ENCODE results near the gene G0S2. TPM values are rescaled to one million over a fixed set of nuclear protein-coding genes. Genes with fewer than 3 reads are reported as not detected.

Gene G0S2, protein sequence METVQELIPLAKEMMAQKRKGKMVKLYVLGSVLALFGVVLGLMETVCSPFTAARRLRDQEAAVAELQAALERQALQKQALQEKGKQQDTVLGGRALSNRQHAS
- 0.37 and 0.57 TPM in 2 replicates for total RNA-seq
- 0.48 TPM for polyA plus RNA-seq (2012)

DNA sequence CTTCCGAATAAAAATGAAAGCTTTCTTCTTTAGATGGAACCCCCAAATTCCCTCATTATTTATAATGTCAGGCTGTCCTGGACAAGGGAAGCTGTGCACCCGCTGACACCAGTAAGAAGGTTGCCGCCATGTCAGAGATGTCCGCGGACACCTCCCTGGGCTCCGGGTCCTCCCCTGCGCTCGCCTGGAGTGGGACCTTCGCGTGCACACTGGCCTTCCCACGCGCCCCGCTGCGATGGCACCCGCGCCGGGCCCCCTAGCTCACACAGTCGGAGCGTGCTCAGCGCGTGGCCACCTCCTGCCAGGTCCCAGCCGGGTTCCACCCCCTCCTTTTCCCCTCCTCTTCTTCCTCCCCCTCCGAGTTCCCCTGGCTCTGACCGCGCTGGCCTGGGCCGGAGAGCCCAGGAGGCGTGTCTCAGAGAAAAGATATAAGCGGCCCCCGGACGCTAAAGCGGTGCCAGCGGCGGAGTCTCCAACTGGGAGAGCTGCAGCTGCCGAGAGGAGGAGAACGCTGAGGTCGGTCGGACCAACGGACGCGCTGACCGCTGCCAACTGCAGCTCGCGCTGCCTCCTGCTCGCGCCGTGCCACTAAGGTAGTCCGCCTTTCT is at the start of gene G0S2:
TSS of gene G0S2 (plus strand) at position 456 of the 608 bp plus-strand sequence. CDS start 273 bp downstream, outside the sequence.
- DNase-seq (ENCODE audit: low read depth) = peak; percentile 83

DNA sequence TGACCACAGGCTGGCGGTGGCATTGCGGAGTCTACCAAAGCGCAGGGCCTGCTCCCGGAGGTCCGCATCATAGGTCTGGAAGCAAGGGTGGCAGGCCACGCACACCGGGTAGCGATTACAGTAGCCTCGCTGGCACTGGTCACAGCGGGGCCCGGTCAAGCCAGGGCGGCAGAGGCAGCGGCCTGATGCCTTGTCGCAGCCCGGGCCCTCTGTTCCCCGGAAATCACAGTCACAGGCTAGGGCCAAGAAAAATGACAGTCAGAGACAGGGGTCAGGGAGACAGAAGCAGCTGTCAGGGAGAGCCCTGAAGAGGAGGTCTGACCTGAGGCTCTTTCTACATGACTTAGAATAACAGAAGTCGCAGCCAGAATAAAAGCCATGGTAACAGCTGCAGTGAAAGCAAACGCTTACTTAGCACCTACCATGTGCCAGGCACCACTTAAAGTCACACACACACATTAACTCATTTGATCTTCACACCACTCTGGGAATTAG is 49.4 kb upstream of the G0S2 start:
- DNase-seq (ENCODE audit: low read depth) = peak; percentile 95

DNA sequence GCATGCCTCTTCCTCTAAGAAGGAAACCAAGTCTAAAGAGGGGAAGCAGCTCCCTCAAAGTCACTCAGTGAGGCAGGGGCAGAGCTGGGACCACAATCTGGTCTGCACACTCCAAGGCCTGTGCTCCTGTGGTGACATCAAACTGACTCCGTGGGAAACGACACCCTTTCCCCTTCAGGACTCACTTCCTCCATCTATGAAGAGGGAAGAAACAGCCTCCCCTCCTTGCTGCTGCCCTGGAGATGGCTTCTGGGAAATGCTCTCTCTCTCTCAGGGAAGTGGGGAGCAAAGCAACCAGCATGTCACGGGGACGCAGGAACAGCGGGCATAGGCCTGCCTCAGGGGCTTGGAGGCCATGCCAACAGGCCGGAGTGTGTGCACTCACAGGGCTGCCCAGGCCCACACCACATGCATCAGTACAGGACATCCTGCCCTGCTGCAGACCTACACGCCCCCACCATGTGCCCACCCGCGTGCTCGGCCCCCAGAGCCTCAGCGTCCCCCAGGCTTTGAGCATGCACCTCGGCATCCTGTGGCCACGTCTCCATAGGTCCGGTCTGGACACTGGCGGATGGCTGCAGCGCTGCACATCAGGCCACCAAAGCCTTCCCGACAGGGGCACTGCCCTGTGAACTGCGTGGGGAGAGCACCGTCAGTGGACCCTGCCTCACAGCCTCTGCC is 48.7 kb upstream of the G0S2 start:
- DNase-seq (ENCODE audit: low read depth) = no peak

DNA sequence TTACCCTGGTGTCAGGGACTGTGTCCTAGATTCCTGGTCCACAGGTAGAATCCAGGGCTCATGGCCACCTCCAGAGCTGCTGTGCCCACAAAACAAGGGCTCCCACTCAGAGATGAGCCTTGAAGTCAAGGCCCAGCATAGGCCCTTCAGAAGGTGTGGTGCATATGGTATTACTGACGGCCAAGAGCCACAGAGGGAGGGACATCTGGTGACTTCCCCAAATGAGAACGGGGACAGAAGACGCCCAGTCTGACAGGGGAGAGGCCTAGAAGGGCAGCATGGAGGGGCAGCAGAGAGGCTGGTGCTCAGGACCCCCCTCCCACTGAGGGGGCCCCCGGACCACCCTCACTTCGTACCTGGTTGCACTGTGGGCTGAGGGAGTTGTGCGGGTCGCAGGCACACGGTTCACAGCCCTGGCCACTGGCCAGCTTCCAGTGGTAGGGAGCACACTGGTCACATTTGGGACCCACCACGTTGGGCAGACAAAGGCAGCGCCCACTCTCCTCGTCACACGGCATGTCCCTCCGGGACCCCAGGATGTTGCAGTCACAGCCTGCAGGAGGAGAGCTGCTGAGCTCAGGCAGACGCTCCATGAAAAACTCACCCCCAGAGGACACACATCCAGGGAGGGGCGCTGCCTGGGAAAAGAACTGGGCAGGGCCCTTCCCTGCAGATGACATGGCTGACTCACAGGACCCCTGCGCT is 48.0 kb upstream of the G0S2 start:
- no peak for DNase-seq (ENCODE audit: low read depth)

DNA sequence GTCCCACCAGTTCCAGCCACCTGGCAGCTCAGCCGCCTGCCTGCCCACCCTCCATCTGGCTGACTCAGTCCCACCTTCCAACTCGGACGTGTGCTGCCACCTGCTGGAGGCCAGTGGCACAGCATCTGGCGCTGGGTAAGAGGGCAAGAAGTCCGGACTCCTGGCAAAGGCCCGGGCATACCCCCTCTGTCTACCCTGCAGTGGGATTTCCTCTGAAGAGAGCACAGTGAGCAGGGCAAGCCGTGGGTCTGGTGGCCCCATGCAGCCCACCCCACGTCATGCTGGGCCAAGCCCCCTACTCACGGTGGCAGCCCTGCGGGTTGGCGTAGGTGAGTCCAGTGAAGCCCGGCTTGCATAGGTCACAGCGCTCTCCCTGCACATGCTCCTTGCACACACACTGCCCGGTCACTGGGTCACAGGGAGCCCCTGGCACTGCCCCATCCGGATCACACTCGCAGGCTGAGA is 47.4 kb upstream of the G0S2 start:
- peak; percentile 90 for DNase-seq (ENCODE audit: low read depth)

DNA sequence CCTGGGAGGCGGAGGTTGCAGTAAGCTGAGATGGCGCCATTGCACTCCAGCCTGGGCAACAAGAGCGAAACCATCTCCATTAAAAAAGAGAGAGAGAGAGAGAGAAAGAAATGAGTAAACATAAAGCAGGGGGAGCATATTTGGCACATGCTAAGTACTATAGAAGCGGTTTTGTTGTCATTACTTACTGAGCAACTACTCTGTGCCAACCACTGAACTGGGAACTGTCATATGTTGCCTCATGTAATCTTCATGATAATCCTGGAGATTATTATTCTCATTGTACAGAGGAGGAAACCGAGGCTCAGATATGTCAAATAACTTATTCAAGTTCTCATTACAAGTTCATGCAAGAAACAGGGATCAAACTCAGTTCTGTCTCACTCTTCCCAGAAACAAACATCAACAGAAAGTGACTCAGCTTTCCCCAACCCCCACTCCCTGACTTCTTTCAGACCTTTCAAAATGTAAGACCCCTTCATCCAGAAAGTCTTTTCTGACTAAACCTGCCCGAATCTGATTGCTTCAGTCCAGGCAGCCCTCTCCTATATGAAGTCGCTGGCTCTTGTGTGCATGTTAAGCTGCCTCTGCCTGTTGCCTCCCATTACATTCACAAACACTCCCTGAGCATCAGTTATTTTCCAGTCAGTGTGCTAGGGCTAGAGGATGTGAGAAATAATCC is 46.5 kb upstream of the G0S2 start:
- no peak for DNase-seq (ENCODE audit: low read depth)

DNA sequence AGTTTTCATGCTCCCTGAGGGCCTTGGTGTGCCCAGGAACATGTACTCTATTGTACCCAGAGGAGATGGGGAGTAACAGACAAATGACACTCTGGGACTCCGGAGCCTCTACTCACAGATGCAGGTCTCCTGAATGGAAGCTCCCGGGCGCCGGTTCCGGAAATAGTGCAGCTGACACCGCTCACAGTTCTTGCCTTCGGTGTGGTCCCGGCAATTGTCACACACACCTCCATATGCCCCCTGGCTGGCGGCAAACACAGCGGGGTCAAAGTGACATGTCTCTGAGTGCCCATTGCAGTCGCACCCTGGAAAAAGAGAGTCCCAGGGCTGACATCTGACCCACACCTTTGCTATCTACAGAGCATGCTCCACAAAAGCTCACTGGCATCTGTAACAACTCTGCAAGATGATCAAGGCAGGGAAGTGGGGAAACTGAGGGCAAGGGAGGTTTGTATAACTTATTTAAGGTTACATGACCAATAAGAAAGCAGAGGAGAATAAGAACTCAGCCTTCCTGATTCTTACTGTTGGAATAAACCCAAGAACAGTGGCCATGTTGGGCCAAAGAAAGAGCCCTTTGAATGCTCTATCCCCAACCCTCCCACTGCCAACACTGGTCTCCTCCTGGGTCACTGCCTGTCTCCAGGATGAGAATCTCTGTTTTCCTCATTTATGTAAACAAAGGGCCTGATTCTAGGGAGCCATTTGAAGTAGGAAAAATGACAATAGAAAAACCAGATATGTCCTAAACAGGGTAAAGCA is 45.4 kb upstream of the G0S2 start:
- DNase-seq (ENCODE audit: low read depth) = no peak

DNA sequence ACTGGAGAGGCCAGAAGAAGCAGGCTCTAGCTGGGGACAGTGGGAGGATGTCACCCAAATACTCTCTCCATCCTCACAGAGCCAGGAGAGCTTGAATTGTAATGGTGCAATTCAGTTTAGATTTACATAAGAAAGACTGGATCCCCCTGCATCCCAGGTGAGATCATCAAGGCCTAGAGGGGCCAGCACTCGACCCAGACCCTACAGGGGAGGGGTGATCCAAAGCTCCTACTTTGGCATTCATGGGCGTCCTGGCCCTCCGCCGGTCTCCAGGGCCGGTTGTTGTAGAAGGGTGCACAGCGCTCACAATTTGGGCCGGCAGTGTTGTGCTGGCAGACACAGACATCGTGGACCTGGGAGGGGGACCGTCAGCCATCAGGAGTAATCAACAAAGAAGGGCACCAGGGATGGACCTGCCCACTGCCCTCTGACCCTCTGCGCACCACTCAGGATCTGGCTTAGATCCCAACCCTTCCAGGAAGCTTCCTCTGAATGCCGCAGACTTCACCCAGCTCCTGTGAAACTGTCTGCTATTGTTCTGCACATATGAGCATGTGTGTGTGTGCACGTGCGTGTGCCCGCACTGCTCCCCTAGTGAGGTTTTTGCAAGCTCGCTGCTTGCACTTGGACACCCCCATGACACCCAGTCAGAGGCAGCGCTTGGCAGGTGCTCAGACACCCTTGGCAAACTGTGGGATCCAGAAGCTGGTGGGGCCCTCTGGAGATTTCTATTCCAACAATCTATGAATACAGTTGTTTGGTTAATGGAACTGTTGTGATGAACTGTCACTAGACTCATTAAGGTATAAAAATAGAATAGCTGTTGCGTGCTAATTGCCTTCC is 44.6 kb upstream of the G0S2 start:
- DNase-seq (ENCODE audit: low read depth) = no peak

DNA sequence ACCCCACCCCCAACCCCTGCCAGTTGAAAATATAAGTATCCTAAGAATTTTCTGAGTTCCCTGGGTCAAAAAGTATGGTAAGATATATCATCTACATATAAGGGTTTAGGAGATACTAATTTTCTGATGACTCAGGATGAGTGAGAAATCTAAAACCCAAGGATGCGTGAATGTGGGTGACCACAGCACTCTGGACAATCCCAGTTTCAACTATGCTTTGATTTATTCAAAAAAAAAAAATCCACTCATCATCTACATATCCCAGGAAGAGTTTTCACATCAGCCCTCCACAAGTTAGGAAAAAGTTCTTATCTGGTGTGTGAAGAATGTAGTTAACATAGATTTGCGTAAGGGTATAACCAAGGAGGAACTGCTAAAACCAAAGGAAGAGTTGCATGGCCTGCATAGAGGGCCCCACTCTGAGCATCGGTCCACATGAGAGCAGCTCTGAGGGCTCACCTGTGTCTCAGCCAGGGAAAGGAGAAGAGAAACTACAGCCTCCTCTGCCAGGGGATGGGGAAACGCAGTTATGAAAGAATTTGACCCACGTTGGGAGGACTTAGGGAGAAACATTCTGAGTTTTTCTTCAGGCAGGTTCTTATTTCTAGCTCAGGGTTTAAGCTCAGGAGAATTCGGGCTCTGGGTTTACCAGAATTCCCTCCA is 41.7 kb upstream of the G0S2 start:
- DNase-seq (ENCODE audit: low read depth) = no peak

DNA sequence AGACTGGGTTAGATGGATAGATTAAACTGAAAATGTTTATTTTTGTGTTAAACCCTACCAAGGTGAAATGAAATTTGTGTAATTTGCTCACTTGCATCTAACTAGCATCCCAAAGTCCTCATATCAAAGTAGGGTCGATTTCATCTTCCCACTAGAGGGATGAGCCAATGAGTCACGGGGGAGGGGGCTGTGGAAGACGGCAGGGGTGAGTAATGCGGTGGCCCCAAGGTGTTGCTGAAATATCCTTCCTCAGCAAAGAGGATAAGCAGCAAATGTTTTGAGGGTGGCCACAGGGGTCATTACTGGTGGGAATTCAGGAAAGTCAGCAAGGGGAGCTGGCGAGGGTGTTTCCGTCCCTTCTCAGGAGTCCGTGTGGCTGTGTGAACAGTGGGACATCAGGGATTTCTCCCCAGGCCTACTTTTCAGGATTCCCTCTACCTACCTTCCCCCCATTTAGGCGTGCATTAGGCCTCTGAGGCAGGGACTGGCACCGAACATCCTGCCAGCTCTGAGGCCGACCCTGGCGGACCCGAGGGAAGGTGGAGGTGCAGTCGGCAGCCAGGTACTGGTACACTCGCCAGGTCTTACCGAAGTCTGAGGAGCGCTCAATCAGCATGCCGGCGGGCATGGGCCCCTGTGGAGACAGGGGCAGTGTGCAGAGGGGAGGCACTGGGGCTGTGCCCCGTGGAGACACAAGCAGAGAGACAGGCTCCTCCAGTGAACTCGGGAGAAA is 41.0 kb upstream of the G0S2 start:
- DNase-seq (ENCODE audit: low read depth) = no peak

DNA sequence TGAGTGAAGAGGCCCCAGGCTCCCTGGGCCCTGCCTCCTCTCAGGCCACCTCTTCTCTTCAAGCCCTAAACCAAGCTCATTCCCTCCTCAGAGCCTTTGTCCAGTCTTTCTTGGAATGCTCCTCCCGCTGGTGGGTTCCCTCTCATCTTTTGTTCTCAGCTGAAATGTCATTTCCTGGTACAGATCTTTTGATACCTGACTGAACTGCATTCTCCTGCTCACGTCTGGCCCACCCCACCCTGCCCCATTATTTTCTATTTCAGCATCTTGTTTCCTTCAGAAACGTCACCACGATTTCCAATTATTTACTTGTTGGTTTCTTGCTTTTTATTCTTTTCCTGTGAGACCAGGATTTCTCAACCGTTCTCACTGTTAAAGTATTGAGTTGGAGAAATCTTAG is 39.4 kb upstream of the G0S2 start:
- DNase-seq (ENCODE audit: low read depth) = no peak

DNA sequence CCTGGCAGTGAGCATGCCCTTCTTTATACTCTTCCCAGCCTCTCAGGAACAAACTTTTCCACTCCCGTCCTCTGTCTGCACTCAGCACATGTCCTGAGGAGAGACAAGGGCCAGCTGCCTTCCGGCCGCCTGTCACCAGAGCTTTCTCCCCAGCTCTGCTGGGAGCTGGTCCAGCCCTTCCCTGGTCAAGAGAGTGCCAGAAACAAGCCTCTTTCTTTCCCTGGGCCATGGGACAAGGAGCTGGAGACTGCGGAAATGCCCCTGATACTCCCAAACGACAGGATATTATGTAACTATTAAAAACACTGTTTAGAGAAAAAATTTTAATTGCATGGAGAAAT is 33.4 kb upstream of the G0S2 start:
- DNase-seq (ENCODE audit: low read depth) = peak; percentile 81

DNA sequence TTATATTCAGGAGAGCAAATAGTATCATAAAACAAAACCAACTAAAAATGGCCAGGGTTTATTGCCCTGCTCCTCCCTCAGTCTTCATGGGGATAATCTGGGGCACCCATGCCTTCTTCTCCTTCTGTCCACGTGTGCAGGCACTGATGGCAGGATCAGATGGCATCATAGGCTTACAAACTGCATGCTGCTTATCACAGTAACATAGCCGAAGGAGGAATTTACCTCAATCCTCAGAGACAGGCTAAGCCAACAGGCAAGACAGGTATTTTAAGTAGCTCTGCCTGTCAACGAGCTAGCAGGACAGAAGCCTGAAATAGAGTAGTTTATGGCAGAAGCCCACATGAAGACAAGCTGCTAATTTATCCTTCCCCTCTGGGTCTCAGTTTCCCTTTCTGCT is 32.4 kb upstream of the G0S2 start:
- no peak for DNase-seq (ENCODE audit: low read depth)

DNA sequence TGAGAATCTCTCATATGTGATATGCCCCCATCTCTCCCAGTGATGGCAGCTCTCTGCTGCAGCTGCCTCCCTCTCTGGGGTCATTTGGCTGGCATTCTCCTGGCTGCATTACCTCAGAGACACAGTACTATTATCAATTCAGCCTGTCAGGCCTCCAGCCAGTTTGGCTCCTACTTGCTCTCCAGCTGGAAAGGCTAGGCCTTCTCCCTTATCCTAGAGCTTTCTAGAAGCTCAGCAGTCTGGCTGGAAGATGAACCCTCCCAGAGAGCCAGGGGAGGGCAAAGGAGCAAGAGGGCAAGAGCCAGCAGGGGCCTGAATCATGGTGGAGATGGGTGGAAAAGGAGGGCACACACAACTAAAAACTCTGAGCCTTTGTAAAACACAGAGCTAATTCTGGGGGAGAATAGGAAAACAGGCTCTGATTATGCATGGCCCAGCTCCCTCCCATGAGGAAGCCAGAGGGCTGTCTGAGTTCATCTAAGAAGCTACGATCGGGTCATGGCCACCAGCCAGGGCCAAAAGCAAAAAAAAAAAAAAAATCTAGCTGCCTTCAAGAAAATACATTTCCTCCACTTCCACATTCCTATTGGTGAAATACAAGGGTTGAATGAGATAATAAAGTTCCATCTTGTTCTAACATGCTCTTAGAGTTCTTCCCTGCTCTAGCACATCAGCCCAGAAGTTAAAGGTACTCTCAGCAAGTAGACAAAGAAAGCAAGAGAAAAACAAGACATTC is 31.8 kb upstream of the G0S2 start:
- DNase-seq (ENCODE audit: low read depth) = no peak

DNA sequence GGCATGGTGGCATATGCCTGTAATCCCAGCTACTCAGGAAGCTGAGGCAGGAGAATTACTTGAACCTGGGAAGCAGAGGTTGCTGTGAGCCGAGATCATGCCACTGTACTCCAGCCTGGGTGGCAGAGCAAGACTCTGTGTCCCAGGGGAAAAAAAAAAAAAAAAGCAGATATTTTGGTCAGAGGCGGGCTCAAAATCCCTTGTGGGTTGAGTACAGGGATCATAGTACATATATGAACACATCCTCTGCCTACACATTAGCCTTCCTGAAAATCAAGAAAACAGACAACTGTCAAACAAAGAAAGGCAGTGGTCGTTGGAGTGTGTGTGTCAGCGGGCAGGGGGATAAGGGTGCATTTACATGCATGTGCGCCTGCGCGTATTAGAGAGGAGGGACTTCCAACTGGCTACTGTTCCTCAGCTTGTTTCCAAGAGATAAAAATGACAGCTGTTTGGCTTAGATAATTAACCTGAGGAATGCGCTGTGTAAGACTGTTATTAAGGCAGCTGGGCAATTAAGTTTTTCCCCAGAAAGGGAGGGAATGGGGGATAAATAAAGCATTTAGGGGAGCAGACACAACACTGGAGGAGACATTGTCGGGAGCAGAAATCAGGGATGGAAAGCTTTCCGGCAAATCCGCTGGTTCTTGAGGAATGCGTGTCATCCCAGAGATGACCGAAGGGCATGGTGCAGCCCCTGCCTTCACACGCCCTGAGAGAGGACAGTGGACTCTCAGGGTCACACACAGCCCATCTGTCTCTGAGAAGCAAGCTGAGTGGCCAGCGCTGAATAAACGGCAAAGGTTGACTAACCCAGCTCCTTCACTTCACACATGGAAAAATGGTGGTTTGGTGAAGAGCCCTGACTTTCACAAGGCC is 29.4 kb upstream of the G0S2 start:
- peak; percentile 38 for DNase-seq (ENCODE audit: low read depth)

DNA sequence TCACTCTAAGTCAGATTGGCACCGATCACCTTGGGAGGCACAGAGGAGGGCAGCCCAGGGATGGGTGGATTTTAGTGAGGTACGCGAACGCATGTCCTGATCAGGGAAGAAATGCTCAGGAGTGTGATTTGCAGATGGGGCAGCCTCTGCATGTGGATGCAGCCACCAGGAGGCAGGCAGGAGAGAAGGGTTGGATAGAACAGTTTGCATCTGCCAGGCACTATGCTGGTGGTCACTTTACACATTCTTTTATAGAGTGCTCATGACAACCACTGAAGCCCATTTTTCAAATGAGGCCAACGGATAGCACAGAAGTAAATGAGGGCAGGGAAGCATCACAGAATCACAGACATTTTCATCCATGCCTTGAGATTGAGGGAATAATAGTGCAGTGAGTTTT is 28.7 kb upstream of the G0S2 start:
- peak; percentile 65 for DNase-seq (ENCODE audit: low read depth)

DNA sequence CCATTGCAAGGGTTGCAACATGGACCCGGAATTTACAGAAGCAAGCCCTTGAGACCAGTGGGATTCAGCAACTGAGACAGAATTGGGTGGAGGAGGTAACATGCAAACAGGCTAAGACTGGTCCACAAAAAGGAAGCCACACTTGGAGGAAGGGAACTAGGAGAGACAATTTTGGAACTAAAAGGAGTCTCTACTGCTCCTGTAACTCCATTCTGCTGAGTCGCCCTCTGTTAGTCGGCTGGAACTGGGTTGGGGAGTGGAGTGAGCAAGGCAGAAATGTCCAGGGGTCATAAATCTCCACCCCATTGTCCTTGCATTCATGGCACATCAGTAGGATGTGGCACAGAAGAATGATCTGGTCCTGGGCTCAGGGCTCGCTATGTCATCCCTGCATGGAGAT is 28.1 kb upstream of the G0S2 start:
- DNase-seq (ENCODE audit: low read depth) = no peak

All from myocyte (in vitro differentiated cells).